K562 (cell line): ENCODE results near the gene NPAS2. TPM values are rescaled to one million over a fixed set of nuclear protein-coding genes. Genes with fewer than 3 reads are reported as not detected.
A peak's percentile ranks its signal among the peaks of the same experiment; 100 is the strongest.

Experiments
- ATAC-seq: fragments of 200-7000 bp; cut with Tn5 transposase; 3 replicates; pipeline ENCODE4 v1.9.1; 2020; ENCODE audit warnings: moderate library complexity
- BruUV-seq: library from RNA; stranded (reverse); fragments of 400-500 nt; replicated peaks from 2 replicates; lab custom pipeline; 2021; lab: Mats Ljungman, UMichigan
- CTCF ChIA-PET: fragments of 300-600 bp; formaldehyde crosslinking; extraction: SDS; loops from one replicate; lab custom pipeline; 2021; ENCODE audit warnings: low intra/inter-chr PET ratio; lab: Yijun Ruan, JAX
- POLR2A ChIA-PET: fragments of 300-600, 350-650 bp; sonication (Branson Sonifier 250); formaldehyde crosslinking; extraction: SDS; loops from one replicate; lab custom pipeline; 2021; ENCODE audit warnings: antibody characterized with exemption, inconsistent platforms; lab: Yijun Ruan, JAX
- DNase-seq, 4 experiments: peaks; one replicate each; pipeline versions ENCODE4 v3.0.0 to v3.0.0-alpha.2; 2011 to 2018; ENCODE audit warnings: low spot score in 3 of 4, mixed read lengths in 3 of 4; ENCODE audit errors: extremely low read depth in 1 of 4
- FAIRE-seq: peaks from 2 replicates; lab custom pipeline; 2011; peaks lifted over from hg19 to GRCh38; lab: Jason Lieb, UNC
- H2AFZ ChIP-seq: 2 replicates; pipeline ENCODE4 v1.6.0; 2011; ENCODE audit warnings: low read depth, low read length, control low read depth, inconsistent platforms
- H3K27ac ChIP-seq: fragments of 200-600 bp; 3 replicates; pipeline ENCODE4 v1.8.0; 2011; ENCODE audit warnings: low read depth, mild to moderate bottlenecking, control low read depth, inconsistent platforms, low read length, moderate library complexity, mixed read lengths; ENCODE audit errors: extremely low read depth
- H3K27me3 ChIP-seq, 2 experiments: fragments of 300-600 bp in 1 of 2; 2 replicates in 1 of 2; 3 replicates in 1 of 2; pipeline versions ENCODE4 v1.6.0 to v1.8.0; 2011; ENCODE audit warnings: inconsistent platforms in 2 of 2, low read length in 2 of 2, mild to moderate bottlenecking in 1 of 2, mixed read lengths in 1 of 2, moderate library complexity in 1 of 2; ENCODE audit not compliant: control insufficient read depth in 2 of 2, insufficient read depth in 2 of 2
- H3K36me3 ChIP-seq: fragments of 300-600 bp; 3 replicates; pipeline ENCODE4 v1.8.0; 2011; ENCODE audit warnings: mild to moderate bottlenecking, low read length, inconsistent platforms; ENCODE audit not compliant: control insufficient read depth, insufficient read depth
- H3K4me1 ChIP-seq, 2 experiments: fragments of 200-600 bp in 1 of 2; replicated peaks in 1 of 2; 2 replicates in 1 of 2; 3 replicates in 1 of 2; pipeline versions ENCODE4 v1.5.1 to v1.8.0; 2011; ENCODE audit warnings: inconsistent platforms in 2 of 2, low read length in 2 of 2, mild to moderate bottlenecking in 1 of 2, mixed read lengths in 1 of 2, moderate library complexity in 1 of 2; ENCODE audit not compliant: control insufficient read depth in 2 of 2, insufficient read depth in 2 of 2
- H3K4me2 ChIP-seq: 2 replicates; pipeline ENCODE4 v1.6.1; 2011; ENCODE audit warnings: low read length, control low read depth, inconsistent platforms, mixed read lengths; ENCODE audit not compliant: insufficient read depth
- H3K4me3 ChIP-seq: fragments of 200-600 bp; sonication (generic), shearing (Covaris generic); 2 replicates; pipeline ENCODE4 v1.5.1; 2016; ENCODE audit warnings: control low read depth, inconsistent platforms
- H3K79me2 ChIP-seq: fragments of 200-600 bp; 3 replicates; pipeline ENCODE4 v1.8.0; 2011; ENCODE audit warnings: low read length, inconsistent platforms; ENCODE audit not compliant: control insufficient read depth, insufficient read depth
- H3K9ac ChIP-seq, 2 experiments: 2 replicates each; pipeline versions ENCODE4 v1.6.0 to v1.6.1; 2011; ENCODE audit warnings: low read depth in 2 of 2, low read length in 2 of 2, control low read depth in 1 of 2, inconsistent platforms in 1 of 2, mild to moderate bottlenecking in 1 of 2, mixed read lengths in 1 of 2; ENCODE audit not compliant: insufficient read depth in 1 of 2
- H3K9me1 ChIP-seq: one replicate; pipeline ENCODE4 v1.6.0; 2011; ENCODE audit warnings: inconsistent platforms, mild to moderate bottlenecking, low read length, moderate library complexity; ENCODE audit not compliant: control insufficient read depth, insufficient read depth
- H3K9me3 ChIP-seq: replicated peaks from 2 replicates; pipeline ENCODE4 v1.5.1; 2011; ENCODE audit warnings: low read depth, low read length, inconsistent platforms; ENCODE audit not compliant: control insufficient read depth, insufficient read depth
- H4K20me1 ChIP-seq: replicated peaks from 2 replicates; pipeline ENCODE4 v1.6.1; 2011; ENCODE audit warnings: low read length, inconsistent platforms, mixed read lengths; ENCODE audit not compliant: control insufficient read depth, insufficient read depth
- CBFA2T3 ChIP-seq: fragments of 450-650 bp; IDR thresholded peaks from 2 replicates; pipeline ENCODE4 v1.6.1; 2017
- CHCHD3 ChIP-seq: fragments of 250-450 bp; sonication (Bioruptor Pico); IDR thresholded peaks from 2 replicates; pipeline ENCODE4 v2.1.2; 2022; ENCODE audit warnings: mild to moderate bottlenecking
- DPF2 ChIP-seq: fragments of 450-650 bp; IDR thresholded peaks from 2 replicates; pipeline ENCODE4 v1.6.1; 2016
- JUND ChIP-seq, 2 experiments: IDR thresholded peaks; 2 replicates in 1 of 2; 3 replicates in 1 of 2; pipeline ENCODE4 v1.6.1; 2011; ENCODE audit warnings: borderline replicate concordance in 2 of 2, low read depth in 2 of 2, low read length in 2 of 2, improper control_type of control experiment in 1 of 2, missing biosample characterization in 1 of 2, missing genetic modification characterization in 1 of 2, missing genetic modification reagents in 1 of 2
- MTA3 ChIP-seq: fragments of 450-650 bp; formaldehyde crosslinking; IDR thresholded peaks from 2 replicates; pipeline ENCODE4 v1.6.1; 2017; ENCODE audit warnings: mild to moderate bottlenecking, borderline replicate concordance
- RBM14 ChIP-seq: fragments of 200-400 bp; formaldehyde crosslinking; IDR thresholded peaks from 2 replicates; pipeline ENCODE4 v1.6.1; 2018; ENCODE audit warnings: low read depth, mild to moderate bottlenecking, low read length, moderate library complexity, borderline replicate concordance; ENCODE audit not compliant: insufficient read depth
- SOX6 ChIP-seq: fragments of 450-650 bp; IDR thresholded peaks from 2 replicates; pipeline ENCODE4 v1.6.1; 2014; ENCODE audit warnings: mild to moderate bottlenecking
- ZNF3 ChIP-seq: fragments of 250-450 bp; sonication (Bioruptor Pico); IDR thresholded peaks from 2 replicates; pipeline ENCODE4 v1.5.0; 2021; ENCODE audit warnings: mild to moderate bottlenecking, moderate library complexity
- ZNF316 ChIP-seq: fragments of 450-650 bp; IDR thresholded peaks from 2 replicates; pipeline ENCODE4 v1.6.1; 2016
- whole genome bisulfite sequencing: fragments of 100-300 bp; shearing (Covaris generic); methylation state at CpG from one replicate; pipeline ENCODE4 v1.1.6; 2016; ENCODE audit warnings: low coverage, mixed read lengths; ENCODE audit not compliant: insufficient coverage; ENCODE audit errors: missing lambda C conversion rate; 5-methylcytosine and 5-hydroxymethylcytosine counted together
- in situ Hi-C: fragments of 300-500 bp; cut with MboI; formaldehyde crosslinking; loops from 4 replicates; pipeline ENCODE4 v1.15.0; 2018; ENCODE audit warnings: inconsistent platforms, mixed read lengths
- intact Hi-C: fragments of 100-400 bp; cut with micrococcal nuclease; formaldehyde crosslinking; loops from 2 replicates; pipeline ENCODE4 v1.14.2; 2022
- polyA plus RNA-seq, 8 experiments: library from polyadenylated mRNA; depleted of rRNA in 4 of 8; stranded (reverse) in 5 of 8; unstranded in 3 of 8; fragments of >200 nt; fragmentation: Nextera tagmentation in 2 of 8; fragmentation: Illumina TruSeq in 1 of 8; extraction: Ambion mirVana in 2 of 8; extraction: Trizol in 1 of 8; gene quantifications; 2 replicates each; pipeline versions ENCODE4 v1.2.1 to v1.2.3, GENCODE V29; 2011 to 2014; ENCODE audit warnings: inconsistent platforms in 1 of 8, missing spikeins in 1 of 8
- total RNA-seq, 7 experiments: library from RNA; depleted of rRNA in 6 of 7; stranded (reverse); fragments of >200 nt in 6 of 7; fragmentation: Illumina TruSeq in 2 of 7; extraction: Trizol in 2 of 7; gene quantifications; 2 replicates each; pipeline versions ENCODE4 v1.2.1 to v1.2.3, GENCODE V29; 2011 to 2021; ENCODE audit warnings: low replicate concordance in 1 of 7
- TF ChIP-seq, protein P1 (sequence below): fragments of 450-650 bp; IDR thresholded peaks from 2 replicates; pipeline ENCODE4 v1.6.1; 2016; ENCODE audit warnings: mild to moderate bottlenecking, moderate library complexity

The NPAS2 gene
- total and polyA plus RNA-seq, 9 of the 15 experiments (the other 6 are each of a cell fraction or from before 2014, with no cell fraction given): 0.06 to 0.29 (median 0.07) TPM; not detected in 5

DNA sequence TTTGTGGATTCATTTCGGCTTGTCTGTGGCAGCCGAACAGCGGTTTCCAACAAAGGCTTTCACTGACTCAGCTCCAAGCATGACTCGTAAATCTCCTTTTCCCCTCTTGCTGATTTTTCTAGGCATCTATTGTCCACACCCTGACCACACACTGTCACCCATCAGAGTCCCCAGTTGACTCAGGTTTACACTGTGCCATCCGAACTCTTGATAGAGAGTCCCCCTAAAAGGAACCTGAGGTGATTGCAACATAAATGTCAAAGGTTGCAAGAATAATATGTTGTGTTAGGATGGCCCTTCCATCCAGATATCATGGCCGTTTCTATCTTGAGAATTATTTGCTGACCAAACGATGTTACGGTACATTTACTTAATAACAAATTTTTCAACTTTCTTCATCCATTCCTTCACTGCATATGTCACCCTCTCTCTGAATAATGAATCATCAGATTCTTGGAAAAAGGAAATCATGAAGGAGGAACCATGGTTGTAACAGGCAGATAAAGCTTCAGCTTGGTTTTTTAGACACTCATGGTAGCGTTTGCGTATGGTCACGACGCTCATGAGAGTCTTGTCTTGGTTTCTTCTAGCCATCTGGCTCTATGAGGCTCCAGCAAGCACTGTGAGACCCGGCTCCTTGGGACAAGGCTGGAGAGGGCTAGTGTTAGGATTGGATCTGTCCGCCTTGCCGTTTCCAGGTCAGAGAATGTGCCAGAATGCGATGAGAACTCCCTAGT is 72.1 kb downstream of the NPAS2 start:
- FAIRE-seq (peak; percentile 90), ATAC-seq (peak; percentile 74), DNase-seq (peak; percentile 34 to 80 (median 52))
- Histone ChIP-seq H3K27ac (peak overlapping the region; percentile 71; the same call in 2 of the 3 replicates), H3K4me3 (no peak overlapping the region), H3K9me1 (no peaks in the 10 kb centered on the region), H3K4me2 (peak overlapping the region; percentile 60), H2AFZ (peak overlapping the region; percentile 74), H3K9ac (peak overlapping the region; percentile 21 to 37; a peak in 2 of 4 replicates), H3K79me2 (no peaks in the 10 kb centered on the region), H3K27me3 (no peaks in the 10 kb centered on the region), H3K36me3 (no peaks in the 10 kb centered on the region), H3K4me1 (peaks cover 22 to 26% of the 10 kb centered on the region in 2 experiments), H3K9me3 (no peaks in the 10 kb centered on the region), H4K20me1 (no peaks in the 10 kb centered on the region)
- WGBS: 9% methylated on average over 16 of the region's 16 CpGs
- intact Hi-C loops: no loop called here
- in situ Hi-C loops: no loop called here
- CTCF ChIA-PET: no interaction called here
- no TSS peak for BruUV-seq
- POLR2A ChIA-PET: interaction anchor here (1.1 to 1.4 kb wide), 2 partner anchors 9 to 11 kb away, joined by 3 to 6 read pairs; no protein-coding TSS in a partner anchor
- TF ChIP-seq JUND (IDR thresholded peaks at IDR 0.05; ENCODE audit: borderline replicate concordance, low read depth, low read length) (peak; percentile 90), JUND (tag; IDR thresholded peaks at IDR 0.05; ENCODE audit: borderline replicate concordance, low read depth, low read length) (peak; percentile 92; the same call in 2 of the 3 replicates), SOX6 (peak; percentile 77), CBFA2T3 (peak; percentile 88), RBM14 (no peak), DPF2 (peak; percentile 90), MTA3 (0 out of 2 replicates have a peak, but pooled peaks have one; percentile 33), CHCHD3 (CRISPR knock-in tag) (no peak), ZNF3 (CRISPR knock-in tag) (no peak), ZNF316 (peak; percentile 86)
- TF ChIP-seq, protein P1, sequence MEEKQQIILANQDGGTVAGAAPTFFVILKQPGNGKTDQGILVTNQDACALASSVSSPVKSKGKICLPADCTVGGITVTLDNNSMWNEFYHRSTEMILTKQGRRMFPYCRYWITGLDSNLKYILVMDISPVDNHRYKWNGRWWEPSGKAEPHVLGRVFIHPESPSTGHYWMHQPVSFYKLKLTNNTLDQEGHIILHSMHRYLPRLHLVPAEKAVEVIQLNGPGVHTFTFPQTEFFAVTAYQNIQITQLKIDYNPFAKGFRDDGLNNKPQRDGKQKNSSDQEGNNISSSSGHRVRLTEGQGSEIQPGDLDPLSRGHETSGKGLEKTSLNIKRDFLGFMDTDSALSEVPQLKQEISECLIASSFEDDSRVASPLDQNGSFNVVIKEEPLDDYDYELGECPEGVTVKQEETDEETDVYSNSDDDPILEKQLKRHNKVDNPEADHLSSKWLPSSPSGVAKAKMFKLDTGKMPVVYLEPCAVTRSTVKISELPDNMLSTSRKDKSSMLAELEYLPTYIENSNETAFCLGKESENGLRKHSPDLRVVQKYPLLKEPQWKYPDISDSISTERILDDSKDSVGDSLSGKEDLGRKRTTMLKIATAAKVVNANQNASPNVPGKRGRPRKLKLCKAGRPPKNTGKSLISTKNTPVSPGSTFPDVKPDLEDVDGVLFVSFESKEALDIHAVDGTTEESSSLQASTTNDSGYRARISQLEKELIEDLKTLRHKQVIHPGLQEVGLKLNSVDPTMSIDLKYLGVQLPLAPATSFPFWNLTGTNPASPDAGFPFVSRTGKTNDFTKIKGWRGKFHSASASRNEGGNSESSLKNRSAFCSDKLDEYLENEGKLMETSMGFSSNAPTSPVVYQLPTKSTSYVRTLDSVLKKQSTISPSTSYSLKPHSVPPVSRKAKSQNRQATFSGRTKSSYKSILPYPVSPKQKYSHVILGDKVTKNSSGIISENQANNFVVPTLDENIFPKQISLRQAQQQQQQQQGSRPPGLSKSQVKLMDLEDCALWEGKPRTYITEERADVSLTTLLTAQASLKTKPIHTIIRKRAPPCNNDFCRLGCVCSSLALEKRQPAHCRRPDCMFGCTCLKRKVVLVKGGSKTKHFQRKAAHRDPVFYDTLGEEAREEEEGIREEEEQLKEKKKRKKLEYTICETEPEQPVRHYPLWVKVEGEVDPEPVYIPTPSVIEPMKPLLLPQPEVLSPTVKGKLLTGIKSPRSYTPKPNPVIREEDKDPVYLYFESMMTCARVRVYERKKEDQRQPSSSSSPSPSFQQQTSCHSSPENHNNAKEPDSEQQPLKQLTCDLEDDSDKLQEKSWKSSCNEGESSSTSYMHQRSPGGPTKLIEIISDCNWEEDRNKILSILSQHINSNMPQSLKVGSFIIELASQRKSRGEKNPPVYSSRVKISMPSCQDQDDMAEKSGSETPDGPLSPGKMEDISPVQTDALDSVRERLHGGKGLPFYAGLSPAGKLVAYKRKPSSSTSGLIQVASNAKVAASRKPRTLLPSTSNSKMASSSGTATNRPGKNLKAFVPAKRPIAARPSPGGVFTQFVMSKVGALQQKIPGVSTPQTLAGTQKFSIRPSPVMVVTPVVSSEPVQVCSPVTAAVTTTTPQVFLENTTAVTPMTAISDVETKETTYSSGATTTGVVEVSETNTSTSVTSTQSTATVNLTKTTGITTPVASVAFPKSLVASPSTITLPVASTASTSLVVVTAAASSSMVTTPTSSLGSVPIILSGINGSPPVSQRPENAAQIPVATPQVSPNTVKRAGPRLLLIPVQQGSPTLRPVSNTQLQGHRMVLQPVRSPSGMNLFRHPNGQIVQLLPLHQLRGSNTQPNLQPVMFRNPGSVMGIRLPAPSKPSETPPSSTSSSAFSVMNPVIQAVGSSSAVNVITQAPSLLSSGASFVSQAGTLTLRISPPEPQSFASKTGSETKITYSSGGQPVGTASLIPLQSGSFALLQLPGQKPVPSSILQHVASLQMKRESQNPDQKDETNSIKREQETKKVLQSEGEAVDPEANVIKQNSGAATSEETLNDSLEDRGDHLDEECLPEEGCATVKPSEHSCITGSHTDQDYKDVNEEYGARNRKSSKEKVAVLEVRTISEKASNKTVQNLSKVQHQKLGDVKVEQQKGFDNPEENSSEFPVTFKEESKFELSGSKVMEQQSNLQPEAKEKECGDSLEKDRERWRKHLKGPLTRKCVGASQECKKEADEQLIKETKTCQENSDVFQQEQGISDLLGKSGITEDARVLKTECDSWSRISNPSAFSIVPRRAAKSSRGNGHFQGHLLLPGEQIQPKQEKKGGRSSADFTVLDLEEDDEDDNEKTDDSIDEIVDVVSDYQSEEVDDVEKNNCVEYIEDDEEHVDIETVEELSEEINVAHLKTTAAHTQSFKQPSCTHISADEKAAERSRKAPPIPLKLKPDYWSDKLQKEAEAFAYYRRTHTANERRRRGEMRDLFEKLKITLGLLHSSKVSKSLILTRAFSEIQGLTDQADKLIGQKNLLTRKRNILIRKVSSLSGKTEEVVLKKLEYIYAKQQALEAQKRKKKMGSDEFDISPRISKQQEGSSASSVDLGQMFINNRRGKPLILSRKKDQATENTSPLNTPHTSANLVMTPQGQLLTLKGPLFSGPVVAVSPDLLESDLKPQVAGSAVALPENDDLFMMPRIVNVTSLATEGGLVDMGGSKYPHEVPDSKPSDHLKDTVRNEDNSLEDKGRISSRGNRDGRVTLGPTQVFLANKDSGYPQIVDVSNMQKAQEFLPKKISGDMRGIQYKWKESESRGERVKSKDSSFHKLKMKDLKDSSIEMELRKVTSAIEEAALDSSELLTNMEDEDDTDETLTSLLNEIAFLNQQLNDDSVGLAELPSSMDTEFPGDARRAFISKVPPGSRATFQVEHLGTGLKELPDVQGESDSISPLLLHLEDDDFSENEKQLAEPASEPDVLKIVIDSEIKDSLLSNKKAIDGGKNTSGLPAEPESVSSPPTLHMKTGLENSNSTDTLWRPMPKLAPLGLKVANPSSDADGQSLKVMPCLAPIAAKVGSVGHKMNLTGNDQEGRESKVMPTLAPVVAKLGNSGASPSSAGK: peak; percentile 80
